RKO (cell line): ENCODE data around the gene CDK8.

Source experiments
- DNase-seq: peaks from one replicate; pipeline ENCODE4 v3.0.0-alpha.2; 2016; ENCODE audit warnings: low spot score

The CDK8 gene

DNA sequence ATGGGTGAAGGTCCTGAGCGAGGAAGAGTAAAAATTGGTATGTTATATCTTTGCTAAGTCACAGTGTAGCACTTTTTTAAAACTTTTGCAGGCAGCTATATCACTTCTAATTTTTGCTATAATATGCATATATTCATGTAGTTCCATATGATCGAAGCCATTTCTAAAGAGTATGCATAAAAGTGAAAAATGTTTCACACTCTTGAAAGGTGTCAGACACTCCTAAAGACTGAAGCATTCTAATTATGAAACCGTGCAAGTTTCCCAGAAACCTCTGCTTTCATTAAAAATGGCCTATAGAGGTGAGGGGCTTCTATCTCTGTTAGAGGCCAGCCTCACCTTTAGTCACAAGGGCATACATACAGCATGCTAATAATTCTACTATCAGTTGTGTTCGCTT is 128.9 kb downstream of the CDK8 start:
- no peak for DNase-seq

DNA sequence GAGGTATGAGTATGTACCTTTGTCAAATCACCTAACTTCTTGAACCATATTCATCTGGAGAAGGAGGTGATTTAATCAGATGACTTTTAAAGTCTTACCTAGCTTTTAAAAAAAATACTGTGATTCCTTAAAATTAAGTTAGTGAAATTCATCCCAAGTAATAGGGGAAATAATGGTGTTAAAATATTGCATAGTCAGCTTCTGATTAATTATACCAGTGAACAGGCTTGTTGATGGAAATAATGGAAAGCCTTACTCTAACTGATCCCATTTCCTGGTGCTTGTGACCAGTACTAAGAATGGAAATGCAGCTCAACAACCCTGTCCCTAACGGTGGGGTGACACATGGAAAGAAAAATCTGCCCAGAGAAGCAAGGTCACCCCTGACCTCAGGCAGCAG is 130.7 kb downstream of the CDK8 start:
- DNase-seq = no peak

DNA sequence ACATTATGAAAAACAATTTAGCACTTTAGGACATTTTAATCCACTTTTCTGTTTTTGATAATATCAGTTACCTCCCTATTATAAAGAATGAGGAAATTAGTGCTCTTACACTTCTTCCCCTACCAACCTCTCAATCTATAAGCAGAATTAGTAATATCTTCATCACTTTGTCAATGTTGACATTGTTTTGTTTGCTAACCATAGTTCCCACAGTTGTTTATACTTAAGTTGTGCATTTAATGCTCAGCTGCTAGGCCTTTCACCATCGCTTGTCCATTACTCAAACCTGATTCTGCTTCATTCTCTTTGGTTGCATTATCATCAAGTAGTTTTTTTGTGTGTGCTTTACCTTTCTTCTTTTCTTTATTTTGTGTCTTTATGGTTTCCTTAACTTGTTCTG is 132.1 kb downstream of the CDK8 start:
- DNase-seq = no peak

DNA sequence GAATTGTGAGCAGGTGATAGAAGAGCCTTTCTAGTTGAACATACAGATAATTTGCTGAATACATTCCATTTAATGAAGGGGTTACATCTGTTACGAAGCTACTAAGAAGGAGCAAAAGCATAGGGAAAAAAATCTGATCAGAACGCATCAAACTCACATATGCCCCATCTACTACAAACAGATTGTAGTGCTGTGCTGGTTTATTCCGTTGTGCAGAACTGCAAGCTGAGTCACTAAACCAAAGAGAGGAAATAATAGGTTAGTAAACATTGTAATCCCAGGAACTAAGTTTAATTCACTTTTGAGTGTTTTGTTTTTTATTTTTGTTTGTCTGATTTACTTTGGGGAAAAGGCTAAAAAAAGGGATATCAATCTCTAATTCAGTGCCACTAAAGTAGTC is 136.3 kb downstream of the CDK8 start:
- no peak for DNase-seq

DNA sequence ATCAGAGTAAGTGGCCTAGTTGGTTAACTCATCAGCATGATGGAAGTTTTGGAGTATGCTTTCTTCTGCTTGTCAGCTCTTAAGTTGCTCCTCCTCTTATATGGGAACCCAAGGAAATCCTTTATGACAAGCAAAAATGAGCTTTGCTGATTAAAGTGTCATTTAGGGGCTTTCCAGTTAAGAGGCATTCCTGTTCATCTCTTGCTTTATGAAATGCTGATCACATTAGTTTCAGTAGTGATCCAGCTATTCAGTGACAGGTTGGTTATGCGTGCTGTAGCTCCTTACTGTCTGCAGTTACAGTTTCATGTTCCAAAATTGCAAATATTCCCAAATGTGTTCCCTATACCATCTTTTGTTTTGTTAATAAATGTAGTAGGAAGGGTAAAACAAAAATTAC is 146.6 kb downstream of the CDK8 start:
- no peak for DNase-seq

DNA sequence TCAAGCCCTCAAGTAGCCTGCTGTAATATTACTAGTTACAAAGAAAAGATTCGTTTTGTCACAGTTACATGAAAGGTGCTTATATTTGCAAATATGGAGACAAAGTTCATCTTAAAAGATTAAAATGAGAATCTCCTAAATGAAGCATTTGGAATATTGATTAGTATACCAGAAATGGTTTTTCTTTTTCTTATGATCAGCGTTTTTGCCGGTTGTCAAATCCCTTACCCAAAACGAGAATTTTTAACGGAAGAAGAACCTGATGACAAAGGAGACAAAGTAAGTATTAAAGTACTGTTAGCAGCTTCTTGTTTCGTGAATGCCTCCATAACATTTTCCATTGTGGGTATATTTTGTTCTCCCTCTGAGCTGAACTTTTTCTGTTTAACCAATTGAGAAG is 147.1 kb downstream of the CDK8 start:
- no peak for DNase-seq

DNA sequence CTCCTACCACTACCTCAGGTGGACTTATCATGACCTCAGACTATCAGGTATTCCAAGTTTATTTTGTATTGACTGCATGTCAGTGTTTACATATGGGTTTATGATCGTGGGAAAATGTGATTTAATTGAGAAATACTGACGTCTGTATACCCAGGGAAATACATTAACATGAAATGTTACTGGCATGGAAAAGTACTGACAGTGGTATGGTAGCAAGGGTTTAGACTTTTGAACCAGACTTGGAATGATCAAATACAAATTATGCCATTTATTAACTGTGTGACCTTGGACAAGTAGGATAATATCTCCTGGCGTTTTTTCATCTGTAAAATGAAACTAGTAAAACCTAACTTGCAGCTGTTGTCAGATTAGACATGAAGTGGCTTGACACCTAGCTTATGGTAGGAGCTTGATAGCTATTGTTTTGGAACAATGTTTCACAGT is 147.7 kb downstream of the CDK8 start:
- no peak for DNase-seq

DNA sequence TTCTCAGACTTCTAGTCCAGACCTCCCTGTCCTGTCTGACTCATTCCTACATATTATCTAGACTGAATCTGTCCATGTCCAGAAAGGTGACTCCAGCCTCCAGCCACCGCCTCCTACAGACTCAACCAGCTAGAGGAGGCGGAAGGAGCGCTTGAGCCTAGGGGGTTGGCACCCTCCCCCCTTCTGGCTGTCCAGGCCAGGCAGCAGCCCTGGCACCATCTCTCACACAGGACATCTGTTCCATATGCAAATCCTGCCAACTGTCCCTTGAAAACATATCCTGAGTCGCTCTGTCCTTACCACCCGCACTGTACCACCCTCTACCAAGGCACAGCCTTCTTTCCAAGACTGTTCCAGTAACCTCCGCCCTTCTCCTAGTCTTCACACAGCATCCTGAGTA is 152.9 kb downstream of the CDK8 start:
- DNase-seq = no peak

DNA sequence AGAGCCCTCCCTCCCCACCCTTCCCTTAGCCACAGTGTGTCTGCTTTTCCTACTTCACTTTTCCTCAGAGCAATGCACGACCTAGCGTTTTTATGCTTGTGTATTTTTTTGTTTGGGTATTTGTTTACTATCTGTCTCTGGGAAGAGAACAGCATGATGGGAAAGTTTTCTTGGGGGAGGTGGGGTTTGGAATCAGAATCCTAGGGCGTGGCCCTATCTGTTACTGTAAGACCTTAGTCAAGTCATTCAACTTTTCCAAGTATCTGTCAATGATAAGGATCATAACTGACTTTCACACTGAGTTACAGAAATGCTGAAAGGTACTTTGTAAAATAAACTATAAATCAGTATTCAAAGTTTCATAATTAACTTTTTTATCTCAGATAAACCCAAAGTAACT is 157.3 kb downstream of the CDK8 start:
- DNase-seq = no peak

GRCh38 chr13:26412263-26412662 is 158.3 kb downstream of the CDK8 start:
- DNase-seq = no peak

GRCh38 chr13:26412936-26413716 is 159.2 kb downstream of the CDK8 start:
- DNase-seq = no peak

DNA sequence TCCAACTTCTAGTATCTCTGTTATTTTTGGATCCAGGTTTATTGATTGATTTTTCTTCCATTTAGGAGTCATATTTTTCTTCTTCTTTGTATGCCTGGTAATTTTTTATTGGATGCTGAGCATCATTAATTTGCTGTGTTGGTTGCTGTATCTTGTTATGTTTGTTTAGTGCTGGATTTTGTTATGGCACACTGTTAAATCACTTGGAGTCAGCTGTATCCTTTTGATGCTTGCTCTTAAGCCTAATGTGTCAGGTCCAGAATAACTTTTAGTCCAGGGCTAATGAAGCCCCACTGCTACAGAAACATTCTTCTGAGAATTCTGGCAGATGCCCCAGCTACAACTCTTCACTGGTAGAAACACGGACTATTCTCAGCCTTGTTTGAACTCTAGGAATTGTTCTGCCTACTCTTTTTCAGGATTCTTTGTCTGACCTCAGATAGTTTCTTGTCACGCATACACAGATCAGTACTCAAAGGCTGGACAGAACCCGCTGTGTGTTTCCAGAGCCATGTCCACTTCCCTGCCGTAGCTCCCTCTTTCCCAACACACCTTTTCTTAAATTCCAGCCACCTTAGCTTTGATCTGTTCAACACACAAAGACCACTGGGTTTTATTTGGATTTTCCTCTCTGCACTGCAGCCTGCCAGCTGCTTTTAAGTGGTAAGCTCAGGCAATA is 166.5 kb downstream of the CDK8 start:
- DNase-seq = no peak

- no peak for DNase-seq
Observed at GRCh38 chr13:26422036-26422435, 168.1 kb downstream of the CDK8 start.

GRCh38 chr13:26423629-26424028 is 169.7 kb downstream of the CDK8 start:
- no peak for DNase-seq

DNA sequence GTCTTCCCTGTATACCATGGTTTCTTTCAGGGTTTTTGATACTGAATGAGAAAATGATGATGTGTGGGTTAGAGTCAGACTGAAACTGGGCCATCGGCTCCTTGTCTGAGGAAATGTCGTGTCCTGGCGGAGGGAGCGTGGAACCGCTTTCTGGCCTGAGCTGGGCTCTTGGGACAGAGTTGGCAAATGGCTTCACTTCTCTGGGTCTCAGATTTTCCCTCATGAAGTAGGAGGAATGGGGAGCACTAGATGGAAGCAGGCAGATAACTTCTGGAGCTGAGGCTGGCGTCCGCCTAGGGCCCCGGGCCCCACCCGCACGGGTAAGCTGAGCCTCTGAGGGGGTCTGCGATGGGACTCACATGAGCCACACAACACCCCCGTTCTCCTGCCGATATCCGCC is 170.3 kb downstream of the CDK8 start:
- no peak for DNase-seq

- DNase-seq = no peak
Observed at GRCh38 chr13:26425443-26426358, 171.8 kb downstream of the CDK8 start.

GRCh38 chr13:26433776-26434175 is 179.8 kb downstream of the CDK8 start:
- no peak for DNase-seq

DNA sequence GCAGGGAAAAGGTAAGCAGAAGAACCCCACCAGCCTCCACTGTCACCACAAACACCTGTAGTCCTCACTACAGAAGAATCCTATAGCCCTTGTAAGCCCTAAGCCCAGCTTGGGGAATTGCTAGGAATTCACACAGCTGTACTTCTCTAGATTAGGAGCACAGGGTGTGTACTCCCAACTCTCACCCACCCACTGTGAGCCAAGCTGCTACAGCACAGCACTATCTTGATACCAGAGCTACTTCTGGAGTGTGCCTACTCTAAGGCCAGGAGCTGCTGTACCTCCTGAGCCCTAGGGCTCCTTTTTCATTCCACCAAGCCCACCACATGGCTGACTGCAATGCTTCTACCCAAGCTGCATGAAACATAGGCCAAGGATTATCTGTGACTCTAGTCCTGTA is 181.2 kb downstream of the CDK8 start:
- DNase-seq = no peak

GRCh38 chr13:26435646-26436045 is 181.7 kb downstream of the CDK8 start:
- DNase-seq = no peak

DNA sequence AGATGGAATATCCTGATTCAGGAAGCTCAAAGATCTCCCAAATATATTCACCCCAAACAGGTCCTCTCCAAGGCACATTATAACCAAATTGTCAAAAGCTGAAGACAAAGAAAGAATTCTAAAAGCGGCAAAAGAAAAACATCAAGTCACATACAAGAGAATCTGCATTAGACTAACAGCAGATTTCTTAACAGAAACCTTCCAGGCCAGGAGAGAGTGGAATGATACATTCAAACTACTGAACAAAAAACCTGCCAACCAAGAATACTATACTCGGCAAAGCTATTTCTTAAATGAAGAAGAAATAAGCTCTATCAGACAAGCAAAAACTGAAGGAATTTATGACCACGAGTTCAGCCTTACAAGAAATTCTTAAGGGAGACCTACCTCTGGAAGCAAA is 183.0 kb downstream of the CDK8 start:
- no peak for DNase-seq

DNA sequence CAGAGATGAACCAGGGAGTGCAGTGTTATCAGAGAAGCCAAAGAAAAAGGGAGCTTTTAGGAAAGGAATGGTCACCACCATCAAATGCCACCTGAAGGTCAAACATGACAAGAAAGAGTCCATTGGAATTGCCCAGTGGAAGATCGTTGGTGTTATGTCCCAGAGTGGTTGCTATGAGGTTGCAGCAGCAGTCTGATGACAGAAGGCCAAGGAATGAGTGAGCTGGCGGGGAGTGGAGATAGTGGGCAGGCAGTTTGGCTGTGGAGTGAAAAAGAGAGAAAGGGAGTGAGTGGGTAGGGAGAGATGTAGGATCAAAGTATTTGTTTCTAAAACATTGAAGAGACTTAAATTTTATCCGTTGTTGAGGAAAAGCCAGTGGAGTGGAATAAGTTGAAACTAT is 186.2 kb downstream of the CDK8 start:
- DNase-seq = no peak

DNA sequence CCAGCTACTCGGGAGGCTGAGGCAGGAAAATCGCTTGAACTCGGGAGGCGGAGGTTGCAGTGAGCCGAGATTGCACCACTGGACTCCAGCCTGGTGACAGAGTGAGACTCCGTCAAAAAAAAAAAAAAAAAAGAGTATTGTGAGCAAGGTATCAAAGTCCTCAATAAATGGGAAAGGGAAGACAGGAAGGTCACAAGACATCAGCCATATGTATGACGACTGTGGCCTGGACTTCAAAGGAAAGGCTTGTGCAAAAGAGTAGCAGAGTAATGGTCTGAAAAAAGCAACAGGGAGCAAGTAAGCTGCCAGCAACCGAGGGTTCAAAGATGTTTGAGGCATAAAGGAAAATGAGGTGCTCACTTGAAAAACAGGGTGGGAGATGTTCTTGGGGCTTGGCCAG is 187.5 kb downstream of the CDK8 start:
- no peak for DNase-seq

- peak; percentile 5 for DNase-seq
Observed at GRCh38 chr13:26442541-26442940, 188.6 kb downstream of the CDK8 start.
